ENCODE data around the gene GPC5.

GPC5 gene

DNA sequence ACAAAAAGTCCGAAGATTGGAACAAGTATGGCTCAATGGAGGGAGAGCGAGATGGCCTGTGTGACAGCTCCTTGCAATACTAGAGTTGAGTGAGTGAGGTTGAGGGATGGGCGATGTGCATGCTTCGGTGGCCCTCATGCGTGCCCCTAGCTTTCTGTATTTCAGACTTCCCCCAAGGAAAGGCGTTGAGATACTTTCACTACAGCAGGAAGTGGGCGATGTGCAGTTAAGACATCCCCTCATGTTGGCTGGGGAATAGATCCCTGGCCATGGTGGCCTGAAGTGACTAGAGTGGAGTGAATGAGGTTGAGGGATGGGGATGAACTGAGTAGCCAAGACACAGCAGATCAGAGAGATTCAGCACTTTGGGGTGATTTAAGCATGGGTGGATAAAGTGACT lies 1194.3 kb downstream of the GPC5 start:
- Histone ChIP-seq H3K79me2 (ENCODE audit: insufficient read depth, low read length) (no peaks in the 10 kb centered on the region), H3K27me3 (ENCODE audit: low read length) (no peaks in the 10 kb centered on the region), H2AFZ (ENCODE audit: low read depth, low read length, severe bottlenecking) (no peak overlapping the region), H3K9me3 (ENCODE audit: insufficient read depth, low read length) (no peaks in the 10 kb centered on the region), H3K27ac (ENCODE audit: low read depth, low read length) (no peak overlapping the region), H3K9me2 (replicated peaks; ENCODE audit: insufficient read depth, low read length) (no peaks in the 10 kb centered on the region), H3K9ac (ENCODE audit: low read length) (no peak overlapping the region), H3K36me3 (ENCODE audit: low read length) (no peaks in the 10 kb centered on the region), H3K4me2 (ENCODE audit: low read depth, low read length, poor library complexity, severe bottlenecking) (no peak overlapping the region), H3F3A (ENCODE audit: insufficient read depth) (no peaks in the 10 kb centered on the region), H3K4me3 (ENCODE audit: insufficient read depth, low read length, poor library complexity, severe bottlenecking) (no peak overlapping the region), H4K20me1 (ENCODE audit: low read depth, low read length) (no peaks in the 10 kb centered on the region)
- no peak for TF ChIP-seq EZH2phosphoT487 (conservative IDR thresholded peaks at IDR 0.05; ENCODE audit: low read length)
- TF ChIP-seq, protein P1, sequence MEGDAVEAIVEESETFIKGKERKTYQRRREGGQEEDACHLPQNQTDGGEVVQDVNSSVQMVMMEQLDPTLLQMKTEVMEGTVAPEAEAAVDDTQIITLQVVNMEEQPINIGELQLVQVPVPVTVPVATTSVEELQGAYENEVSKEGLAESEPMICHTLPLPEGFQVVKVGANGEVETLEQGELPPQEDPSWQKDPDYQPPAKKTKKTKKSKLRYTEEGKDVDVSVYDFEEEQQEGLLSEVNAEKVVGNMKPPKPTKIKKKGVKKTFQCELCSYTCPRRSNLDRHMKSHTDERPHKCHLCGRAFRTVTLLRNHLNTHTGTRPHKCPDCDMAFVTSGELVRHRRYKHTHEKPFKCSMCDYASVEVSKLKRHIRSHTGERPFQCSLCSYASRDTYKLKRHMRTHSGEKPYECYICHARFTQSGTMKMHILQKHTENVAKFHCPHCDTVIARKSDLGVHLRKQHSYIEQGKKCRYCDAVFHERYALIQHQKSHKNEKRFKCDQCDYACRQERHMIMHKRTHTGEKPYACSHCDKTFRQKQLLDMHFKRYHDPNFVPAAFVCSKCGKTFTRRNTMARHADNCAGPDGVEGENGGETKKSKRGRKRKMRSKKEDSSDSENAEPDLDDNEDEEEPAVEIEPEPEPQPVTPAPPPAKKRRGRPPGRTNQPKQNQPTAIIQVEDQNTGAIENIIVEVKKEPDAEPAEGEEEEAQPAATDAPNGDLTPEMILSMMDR (IDR thresholded peaks at IDR 0.05; ENCODE audit: insufficient read depth, low read length, poor library complexity, severe bottlenecking) = no peak

DNA sequence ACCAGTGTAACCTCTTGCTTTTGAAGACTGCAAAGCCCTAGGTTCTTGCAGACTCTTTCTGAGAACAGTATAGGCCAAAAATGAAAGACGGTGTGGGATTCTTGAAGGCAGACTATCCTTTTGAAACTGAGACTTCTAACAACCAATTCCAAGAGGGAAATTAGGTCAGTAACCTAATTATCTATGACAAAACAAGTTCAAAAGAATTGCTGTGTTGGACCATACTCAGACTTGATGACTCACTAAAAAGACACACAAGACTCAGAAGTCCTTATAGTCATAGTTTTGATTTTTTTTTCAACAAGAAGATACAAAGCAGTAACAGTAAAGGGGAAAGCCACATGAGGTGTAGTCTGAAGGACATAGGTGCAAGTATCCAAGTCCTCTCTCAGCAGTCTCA lies 1204.1 kb downstream of the GPC5 start:
- Histone ChIP-seq H3K27ac (ENCODE audit: low read depth, low read length) (no peak overlapping the region), H3K4me2 (ENCODE audit: low read depth, low read length, poor library complexity, severe bottlenecking) (no peak overlapping the region), H3K9me2 (replicated peaks; ENCODE audit: insufficient read depth, low read length) (no peaks in the 10 kb centered on the region), H4K20me1 (ENCODE audit: low read depth, low read length) (no peaks in the 10 kb centered on the region), H3K9ac (ENCODE audit: low read length) (no peak overlapping the region), H3K9me3 (ENCODE audit: insufficient read depth, low read length) (no peaks in the 10 kb centered on the region), H3K36me3 (ENCODE audit: low read length) (no peaks in the 10 kb centered on the region), H2AFZ (ENCODE audit: low read depth, low read length, severe bottlenecking) (no peak overlapping the region), H3F3A (ENCODE audit: insufficient read depth) (no peaks in the 10 kb centered on the region), H3K79me2 (ENCODE audit: insufficient read depth, low read length) (no peaks in the 10 kb centered on the region), H3K4me3 (ENCODE audit: insufficient read depth, low read length, poor library complexity, severe bottlenecking) (no peak overlapping the region), H3K27me3 (ENCODE audit: low read length) (no peaks in the 10 kb centered on the region)
- no peak for TF ChIP-seq EZH2phosphoT487 (conservative IDR thresholded peaks at IDR 0.05; ENCODE audit: low read length)
- TF ChIP-seq, protein P1 (IDR thresholded peaks at IDR 0.05; ENCODE audit: insufficient read depth, low read length, poor library complexity, severe bottlenecking) = no peak

DNA sequence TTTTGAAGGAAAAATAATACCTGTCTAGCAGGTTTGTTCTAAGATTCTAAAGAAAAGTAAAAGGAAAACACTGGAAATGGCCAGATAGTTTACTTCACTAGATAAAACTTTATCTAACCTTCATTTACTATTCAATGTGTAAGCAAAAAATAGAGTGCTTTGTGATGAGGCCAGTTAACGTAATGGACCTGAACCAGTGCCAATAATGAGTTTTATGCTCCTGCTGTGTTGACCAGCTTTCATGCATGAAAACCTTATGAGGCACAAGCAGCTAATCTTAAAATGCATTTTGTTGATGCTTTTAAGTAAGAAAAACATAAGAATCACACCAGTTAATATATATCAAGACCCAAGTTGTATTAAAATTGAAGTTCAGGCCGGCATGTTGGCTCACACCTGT lies 1211.0 kb downstream of the GPC5 start:
- Histone ChIP-seq H3F3A (ENCODE audit: insufficient read depth) (no peaks in the 10 kb centered on the region), H3K9me3 (ENCODE audit: insufficient read depth, low read length) (no peaks in the 10 kb centered on the region), H3K4me2 (ENCODE audit: low read depth, low read length, poor library complexity, severe bottlenecking) (no peak overlapping the region), H3K4me3 (ENCODE audit: insufficient read depth, low read length, poor library complexity, severe bottlenecking) (no peak overlapping the region), H4K20me1 (ENCODE audit: low read depth, low read length) (no peaks in the 10 kb centered on the region), H3K27me3 (ENCODE audit: low read length) (no peaks in the 10 kb centered on the region), H3K36me3 (ENCODE audit: low read length) (no peaks in the 10 kb centered on the region), H3K9me2 (replicated peaks; ENCODE audit: insufficient read depth, low read length) (no peaks in the 10 kb centered on the region), H3K79me2 (ENCODE audit: insufficient read depth, low read length) (no peaks in the 10 kb centered on the region), H2AFZ (ENCODE audit: low read depth, low read length, severe bottlenecking) (no peak overlapping the region), H3K9ac (ENCODE audit: low read length) (no peak overlapping the region), H3K27ac (ENCODE audit: low read depth, low read length) (no peak overlapping the region)
- TF ChIP-seq EZH2phosphoT487 (conservative IDR thresholded peaks at IDR 0.05; ENCODE audit: low read length) = no peak
- TF ChIP-seq, protein P1 (IDR thresholded peaks at IDR 0.05; ENCODE audit: insufficient read depth, low read length, poor library complexity, severe bottlenecking) = no peak

All from SU-DHL-6 (cell line).